Measurements from ENCODE around the gene INS.
"Not testable (repeated sequence)": the region's sequence is repeated elsewhere in the genome, so short reads cannot be mapped to it uniquely, and the experiment has no call there.

The INS gene

DNA sequence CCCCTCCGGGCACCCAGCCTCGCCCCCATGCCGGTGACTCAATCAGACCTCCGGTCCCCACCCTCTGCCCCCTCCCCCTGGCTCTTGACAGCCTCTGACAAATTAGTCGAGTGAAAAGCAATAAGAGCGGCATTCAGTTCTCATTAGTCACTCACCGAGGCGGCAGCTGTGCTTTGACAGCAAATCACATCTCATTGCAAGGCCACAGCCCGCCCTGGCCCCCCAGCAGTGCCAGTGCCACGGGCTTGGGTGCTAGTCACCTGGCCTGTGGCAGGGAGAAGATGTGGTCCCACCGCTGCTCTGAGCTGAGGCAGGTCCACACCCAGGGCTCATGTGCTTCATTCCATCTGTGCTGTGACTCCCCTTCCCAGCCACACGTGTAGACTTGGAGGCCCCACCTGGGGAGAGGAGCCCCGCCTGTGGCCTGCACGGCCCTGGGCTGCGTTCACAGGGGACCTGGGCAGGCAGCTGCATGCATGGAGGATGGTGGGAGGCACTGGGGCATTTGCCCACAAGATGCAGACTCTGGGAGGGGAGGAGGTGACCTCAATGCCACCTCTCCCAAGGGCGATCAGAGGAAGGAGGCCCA, 18.0 kb upstream of the INS start:
- no peaks in the 10 kb centered on the region for H3K4me1 ChIP-seq (ENCODE audit: control insufficient read depth, insufficient read depth, low read length)
- H3K27me3 ChIP-seq (ENCODE audit: control insufficient read depth in 1 of 2, insufficient read depth in 2 of 2, low read length in 2 of 2), result peaks cover 0 to 10% of the 10 kb centered on the region in 2 donors
- no peaks in the 10 kb centered on the region for H3K9me3 ChIP-seq (ENCODE audit: control insufficient read depth in 2 of 2, low read length in 2 of 2)
- H3K36me3 ChIP-seq (ENCODE audit: control insufficient read depth in 2 of 2, insufficient read depth in 2 of 2, low read length in 2 of 2), result no peaks in the 10 kb centered on the region
- H3K27ac ChIP-seq (ENCODE audit: low read length), result no peak overlapping the region
- H3K9ac ChIP-seq (ENCODE audit: low read length in 2 of 2), result no peak overlapping the region
- H3K4me3 ChIP-seq (ENCODE audit: low read length in 2 of 2), result no peak overlapping the region

GRCh38 chr11:2178055-2178773, 17.2 kb upstream of the INS start:
- H3K9me3 ChIP-seq (ENCODE audit: control insufficient read depth in 2 of 2, low read length in 2 of 2); H3K4me1 ChIP-seq (ENCODE audit: control insufficient read depth, insufficient read depth, low read length); H3K36me3 ChIP-seq (ENCODE audit: control insufficient read depth in 2 of 2, insufficient read depth in 2 of 2, low read length in 2 of 2); H3K27me3 ChIP-seq (ENCODE audit: control insufficient read depth in 1 of 2, insufficient read depth in 2 of 2, low read length in 2 of 2); H3K4me3 ChIP-seq (ENCODE audit: low read length in 2 of 2); H3K27ac ChIP-seq (ENCODE audit: low read length); H3K9ac ChIP-seq (ENCODE audit: low read length in 2 of 2): not testable (repeated sequence)

DNA sequence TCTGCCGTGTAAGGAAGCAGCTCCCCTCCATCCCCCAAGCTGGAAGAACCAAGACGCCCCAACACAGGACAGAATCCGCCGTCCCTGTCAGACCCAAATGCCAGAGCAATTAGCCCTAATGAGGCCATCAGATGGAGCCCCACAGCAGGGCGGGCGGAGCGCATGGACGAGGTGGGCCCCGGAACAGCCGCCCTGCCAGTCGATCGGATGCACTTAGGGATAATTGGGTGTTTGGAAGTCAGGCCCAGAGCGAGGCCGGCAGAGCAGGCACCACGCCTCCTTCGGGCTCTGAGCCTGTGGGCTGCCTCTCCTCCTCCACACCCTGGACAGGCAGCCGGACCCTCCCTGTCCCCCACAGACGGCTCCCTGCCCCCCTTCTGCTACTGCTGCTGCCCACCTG, 16.1 kb upstream of the INS start:
- no peaks in the 10 kb centered on the region for H3K4me1 ChIP-seq (ENCODE audit: control insufficient read depth, insufficient read depth, low read length)
- H3K27me3 ChIP-seq (ENCODE audit: control insufficient read depth in 1 of 2, insufficient read depth in 2 of 2, low read length in 2 of 2), result peaks cover 0 to 10% of the 10 kb centered on the region in 2 donors
- no peak overlapping the region for H3K9ac ChIP-seq (ENCODE audit: low read length in 2 of 2)
- no peak overlapping the region for H3K27ac ChIP-seq (ENCODE audit: low read length)
- no peaks in the 10 kb centered on the region for H3K36me3 ChIP-seq (ENCODE audit: control insufficient read depth in 2 of 2, insufficient read depth in 2 of 2, low read length in 2 of 2)
- no peaks in the 10 kb centered on the region for H3K9me3 ChIP-seq (ENCODE audit: control insufficient read depth in 2 of 2, low read length in 2 of 2)
- H3K4me3 ChIP-seq (ENCODE audit: low read length in 2 of 2), result no peak overlapping the region

GRCh38 chr11:2176389-2176900, 15.4 kb upstream of the INS start:
- Histone ChIP-seq H3K4me1 (ENCODE audit: control insufficient read depth, insufficient read depth, low read length) (no peaks in the 10 kb centered on the region), H3K27me3 (ENCODE audit: control insufficient read depth in 1 of 2, insufficient read depth in 2 of 2, low read length in 2 of 2) (peaks cover 0 to 8% of the 10 kb centered on the region in 2 donors), H3K4me3 (ENCODE audit: low read length in 2 of 2) (no peak overlapping the region), H3K36me3 (ENCODE audit: control insufficient read depth in 2 of 2, insufficient read depth in 2 of 2, low read length in 2 of 2) (no peaks in the 10 kb centered on the region), H3K9me3 (ENCODE audit: control insufficient read depth in 2 of 2, low read length in 2 of 2) (no peaks in the 10 kb centered on the region), H3K27ac (ENCODE audit: low read length) (no peak overlapping the region), H3K9ac (ENCODE audit: low read length in 2 of 2) (no peak overlapping the region)

GRCh38 chr11:2175659-2176058, 14.7 kb upstream of the INS start:
- Histone ChIP-seq H3K9me3 (ENCODE audit: control insufficient read depth in 2 of 2, low read length in 2 of 2) (no peaks in the 10 kb centered on the region), H3K27ac (ENCODE audit: low read length) (no peak overlapping the region), H3K36me3 (ENCODE audit: control insufficient read depth in 2 of 2, insufficient read depth in 2 of 2, low read length in 2 of 2) (no peaks in the 10 kb centered on the region), H3K9ac (ENCODE audit: low read length in 2 of 2) (no peak overlapping the region), H3K4me1 (ENCODE audit: control insufficient read depth, insufficient read depth, low read length) (no peaks in the 10 kb centered on the region), H3K27me3 (ENCODE audit: control insufficient read depth in 1 of 2, insufficient read depth in 2 of 2, low read length in 2 of 2) (peaks cover 0 to 7% of the 10 kb centered on the region in 2 donors), H3K4me3 (ENCODE audit: low read length in 2 of 2) (no peak overlapping the region)

DNA sequence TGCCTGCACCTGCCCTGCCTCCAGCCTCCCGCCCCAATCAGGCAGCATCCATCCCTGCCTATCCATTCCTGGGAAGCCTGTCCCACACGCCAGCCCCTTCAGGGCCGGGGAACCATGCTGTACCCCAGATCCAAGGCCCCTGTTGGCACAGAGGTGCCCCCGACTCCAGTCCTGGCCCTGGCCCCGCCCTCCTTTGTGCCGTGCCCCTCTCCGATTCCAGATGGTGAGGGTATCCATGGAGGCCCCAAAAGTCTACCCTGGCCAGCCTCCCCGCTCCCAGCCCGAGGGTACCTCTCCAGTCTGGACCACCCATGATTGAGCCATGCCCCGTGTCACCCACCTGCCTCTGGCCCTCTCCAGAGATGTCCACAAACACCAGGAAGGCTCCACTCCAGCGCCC, 13.4 kb upstream of the INS start:
- H3K36me3 ChIP-seq (ENCODE audit: control insufficient read depth in 2 of 2, insufficient read depth in 2 of 2, low read length in 2 of 2), result no peaks in the 10 kb centered on the region
- no peak overlapping the region for H3K9ac ChIP-seq (ENCODE audit: low read length in 2 of 2)
- no peaks in the 10 kb centered on the region for H3K4me1 ChIP-seq (ENCODE audit: control insufficient read depth, insufficient read depth, low read length)
- H3K27me3 ChIP-seq (ENCODE audit: control insufficient read depth in 1 of 2, insufficient read depth in 2 of 2, low read length in 2 of 2), result peaks cover 2 to 5% of the 10 kb centered on the region in 2 donors
- no peak overlapping the region for H3K4me3 ChIP-seq (ENCODE audit: low read length in 2 of 2)
- H3K27ac ChIP-seq (ENCODE audit: low read length), result no peak overlapping the region
- no peaks in the 10 kb centered on the region for H3K9me3 ChIP-seq (ENCODE audit: control insufficient read depth in 2 of 2, low read length in 2 of 2)

DNA sequence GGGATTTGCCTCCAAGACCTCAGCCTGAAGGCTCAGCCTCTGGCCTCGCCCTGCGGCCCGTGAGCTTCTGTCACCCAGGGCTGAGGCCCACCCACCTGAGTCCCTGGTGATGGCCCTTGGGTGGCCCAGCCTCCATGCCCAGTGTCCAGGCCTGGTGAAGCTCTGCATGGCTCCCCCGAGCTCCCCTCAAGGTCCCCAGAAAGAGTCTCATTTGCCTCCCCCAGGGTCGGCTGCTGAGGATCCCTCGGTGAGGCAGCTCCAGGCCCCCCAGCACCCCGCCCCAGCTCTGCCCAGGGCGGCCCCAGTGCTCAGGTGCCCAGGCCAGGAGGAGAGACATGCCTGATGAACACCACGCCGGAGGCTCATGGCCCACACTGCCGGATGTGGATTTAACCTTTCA, 12.8 kb upstream of the INS start:
- Histone ChIP-seq H3K27ac (ENCODE audit: low read length) (no peak overlapping the region), H3K4me3 (ENCODE audit: low read length in 2 of 2) (no peak overlapping the region), H3K27me3 (ENCODE audit: control insufficient read depth in 1 of 2, insufficient read depth in 2 of 2, low read length in 2 of 2) (peaks cover 2 to 5% of the 10 kb centered on the region in 2 donors), H3K4me1 (ENCODE audit: control insufficient read depth, insufficient read depth, low read length) (no peaks in the 10 kb centered on the region), H3K36me3 (ENCODE audit: control insufficient read depth in 2 of 2, insufficient read depth in 2 of 2, low read length in 2 of 2) (no peaks in the 10 kb centered on the region), H3K9ac (ENCODE audit: low read length in 2 of 2) (no peak overlapping the region), H3K9me3 (ENCODE audit: control insufficient read depth in 2 of 2, low read length in 2 of 2) (no peaks in the 10 kb centered on the region)

- H3K9me3 ChIP-seq (ENCODE audit: control insufficient read depth in 2 of 2, low read length in 2 of 2), result no peaks in the 10 kb centered on the region
- no peak overlapping the region for H3K4me3 ChIP-seq (ENCODE audit: low read length in 2 of 2)
- H3K27ac ChIP-seq (ENCODE audit: low read length), result no peak overlapping the region
- H3K4me1 ChIP-seq (ENCODE audit: control insufficient read depth, insufficient read depth, low read length), result no peaks in the 10 kb centered on the region
- H3K27me3 ChIP-seq (ENCODE audit: control insufficient read depth in 1 of 2, insufficient read depth in 2 of 2, low read length in 2 of 2), result peaks cover 0 to 5% of the 10 kb centered on the region in 2 donors
- no peaks in the 10 kb centered on the region for H3K36me3 ChIP-seq (ENCODE audit: control insufficient read depth in 2 of 2, insufficient read depth in 2 of 2, low read length in 2 of 2)
- H3K9ac ChIP-seq (ENCODE audit: low read length in 2 of 2), result no peak overlapping the region
These were observed 12.2 kb upstream of the INS start for GRCh38 chr11:2173150-2173693.

DNA sequence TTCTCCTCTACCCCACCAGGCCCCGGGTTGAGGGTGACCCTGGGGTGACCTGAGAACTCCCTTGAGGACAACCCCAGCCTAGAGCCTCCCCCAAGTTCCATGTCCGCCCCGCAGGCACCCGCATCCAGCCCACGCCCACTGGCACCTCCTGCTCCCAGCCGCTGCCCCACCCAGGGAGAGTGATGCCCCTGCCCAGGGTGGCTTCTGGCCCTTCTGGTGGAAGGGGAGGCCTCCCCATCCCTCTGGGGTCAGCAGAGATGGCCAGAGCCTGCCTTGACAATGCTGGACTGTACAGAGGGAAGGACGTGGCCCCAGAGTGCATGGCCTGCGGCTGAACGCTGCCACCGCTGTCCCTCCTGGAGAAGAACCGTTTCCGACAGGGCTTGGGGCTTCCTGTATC, 11.7 kb upstream of the INS start:
- no peaks in the 10 kb centered on the region for H3K9me3 ChIP-seq (ENCODE audit: control insufficient read depth in 2 of 2, low read length in 2 of 2)
- no peaks in the 10 kb centered on the region for H3K36me3 ChIP-seq (ENCODE audit: control insufficient read depth in 2 of 2, insufficient read depth in 2 of 2, low read length in 2 of 2)
- H3K27ac ChIP-seq (ENCODE audit: low read length), result no peak overlapping the region
- H3K9ac ChIP-seq (ENCODE audit: low read length in 2 of 2), result no peak overlapping the region
- no peak overlapping the region for H3K4me3 ChIP-seq (ENCODE audit: low read length in 2 of 2)
- peaks cover 0 to 9% of the 10 kb centered on the region in 2 donors for H3K27me3 ChIP-seq (ENCODE audit: control insufficient read depth in 1 of 2, insufficient read depth in 2 of 2, low read length in 2 of 2)
- H3K4me1 ChIP-seq (ENCODE audit: control insufficient read depth, insufficient read depth, low read length), result no peaks in the 10 kb centered on the region

DNA sequence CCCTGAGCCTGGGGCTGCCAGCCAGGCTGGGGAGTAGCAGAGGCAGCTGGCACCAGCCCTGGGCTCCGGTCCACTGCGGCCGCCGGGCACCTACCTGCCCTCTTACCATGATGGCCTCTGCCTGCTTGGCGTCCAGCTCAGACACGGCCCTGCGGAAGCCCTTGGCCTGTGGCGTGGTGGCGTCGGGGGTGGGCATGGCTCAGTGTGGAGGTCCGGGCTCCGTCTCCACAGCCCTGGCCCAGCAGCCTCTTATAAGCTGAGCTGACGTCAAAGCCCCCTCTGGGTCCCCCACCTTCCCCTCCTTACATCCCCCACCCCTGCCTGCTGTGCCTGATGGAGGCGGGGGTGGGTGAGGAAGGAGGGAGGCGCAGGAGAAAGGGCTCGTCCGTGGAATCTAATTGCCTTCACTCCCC, 10.6 kb upstream of the INS start, which contains the start of gene TH:
TSS of gene TH (minus strand) at position 225 of the 413 bp plus-strand sequence. CDS start at position 196, 29 bp downstream.
- Histone ChIP-seq H3K36me3 (ENCODE audit: control insufficient read depth in 2 of 2, insufficient read depth in 2 of 2, low read length in 2 of 2) (no peaks in the 10 kb centered on the region), H3K27me3 (ENCODE audit: control insufficient read depth in 1 of 2, insufficient read depth in 2 of 2, low read length in 2 of 2) (peaks cover 2 to 11% of the 10 kb centered on the region in 2 donors), H3K27ac (ENCODE audit: low read length) (no peak within 1 kb of the TSS), H3K4me1 (ENCODE audit: control insufficient read depth, insufficient read depth, low read length) (no peaks in the 10 kb centered on the region), H3K9ac (ENCODE audit: low read length in 2 of 2) (no peak within 1 kb of the TSS), H3K9me3 (ENCODE audit: control insufficient read depth in 2 of 2, low read length in 2 of 2) (no peaks in the 10 kb centered on the region), H3K4me3 (ENCODE audit: low read length in 2 of 2) (no peak within 1 kb of the TSS)

All from stomach smooth muscle (tissue), 2 donors.